Esophagus muscularis mucosa (tissue), 4 donors: Measurements from ENCODE around the gene CYTH3.

Experiments
- CTCF ChIP-seq, 3 experiments: fragments of 200-600 bp in 2 of 3; fragments of 450-650 bp in 1 of 3; sonication (generic) in 2 of 3; IDR thresholded peaks; one replicate each; pipeline ENCODE4 v1.5.1; 2017 to 2019; ENCODE audit warnings: antibody characterized with exemption in 3 of 3, mild to moderate bottlenecking in 2 of 3, moderate library complexity in 1 of 3
- EP300 ChIP-seq: sonication (generic); formaldehyde crosslinking; IDR thresholded peaks from one replicate; pipeline ENCODE4 v1.6.1; 2017; ENCODE audit warnings: antibody characterized with exemption
- POLR2A ChIP-seq: fragments of 450-650 bp; IDR thresholded peaks from one replicate; pipeline ENCODE4 v1.6.1; 2017; ENCODE audit warnings: antibody characterized with exemption, moderate library complexity, mild to moderate bottlenecking, low read depth
- POLR2AphosphoS5 ChIP-seq, 2 donors: sonication (generic); formaldehyde crosslinking; IDR thresholded peaks; one replicate each; pipeline ENCODE4 v1.6.1; 2017; ENCODE audit warnings: antibody characterized with exemption in 2 of 2

GRCh38 chr7:6278749-6279310 is 6.4 kb upstream of the CYTH3 start:
- no peak for TF ChIP-seq CTCF (IDR thresholded peaks at IDR 0.05)
- TF ChIP-seq EP300 = no peak
- no peak for TF ChIP-seq POLR2AphosphoS5 (IDR thresholded peaks at IDR 0.05)
- no peak for TF ChIP-seq POLR2A
